T-helper 1 cell (primary cell): ENCODE measurements around the gene PTPRK.

Source experiments
- DNase-seq, 5 donors: peaks; one replicate each; pipeline ENCODE4 v3.0.0-alpha.2; 2012 to 2020

The PTPRK gene

GRCh38 chr6:128280066-128280465, 240.3 kb downstream of the PTPRK start:
- no peak for DNase-seq

- no peak for DNase-seq
Measured at GRCh38 chr6:128278836-128279235, 241.6 kb downstream of the PTPRK start.

GRCh38 chr6:128277379-128277778, 243.0 kb downstream of the PTPRK start:
- DNase-seq, result no peak

- no peak for DNase-seq
Measured at GRCh38 chr6:128276311-128276710, 244.1 kb downstream of the PTPRK start.

- DNase-seq, result no peak
Measured at GRCh38 chr6:128275681-128276080, 244.7 kb downstream of the PTPRK start.

- DNase-seq, result peak in 1 of 5 donors; percentile 42
Measured at GRCh38 chr6:128275030-128275429, 245.4 kb downstream of the PTPRK start.

GRCh38 chr6:128271527-128271926, 248.9 kb downstream of the PTPRK start:
- DNase-seq, result no peak

- no peak for DNase-seq
Measured at GRCh38 chr6:128271011-128271410, 249.4 kb downstream of the PTPRK start.

- no peak for DNase-seq
Measured at GRCh38 chr6:128266946-128267345, 253.5 kb downstream of the PTPRK start.

GRCh38 chr6:128265706-128266105, 254.7 kb downstream of the PTPRK start:
- DNase-seq, result no peak

- DNase-seq, result peak in 1 of 5 donors; percentile 46
Measured at GRCh38 chr6:128259730-128260685, 260.4 kb downstream of the PTPRK start.

GRCh38 chr6:128259029-128259724, 261.2 kb downstream of the PTPRK start:
- DNase-seq, result peak in 1 of 5 donors; percentile 58

GRCh38 chr6:128256095-128256494, 264.3 kb downstream of the PTPRK start:
- DNase-seq, result no peak

GRCh38 chr6:128252341-128253176, 267.8 kb downstream of the PTPRK start:
- no peak for DNase-seq

GRCh38 chr6:128251445-128252340, 268.7 kb downstream of the PTPRK start:
- no peak for DNase-seq

- DNase-seq, result no peak
Measured at GRCh38 chr6:128250370-128251070, 269.9 kb downstream of the PTPRK start.

GRCh38 chr6:128249429-128249828, 271.0 kb downstream of the PTPRK start:
- no peak for DNase-seq

GRCh38 chr6:128246472-128247260, 273.7 kb downstream of the PTPRK start:
- no peak for DNase-seq

- DNase-seq, result no peak
Measured at GRCh38 chr6:128244751-128245405, 275.5 kb downstream of the PTPRK start.
